Prostate gland (tissue), 2 donors: Measurements from ENCODE around the gene CLIC5.

Experiments
- POLR2A ChIP-seq: fragments of 450-650 bp; IDR thresholded peaks from one replicate; pipeline ENCODE4 v1.6.1; 2016; ENCODE audit warnings: antibody characterized with exemption, mild to moderate bottlenecking
- POLR2AphosphoS5 ChIP-seq: sonication (generic); formaldehyde crosslinking; IDR thresholded peaks from one replicate; pipeline ENCODE4 v1.6.1; 2017; ENCODE audit warnings: antibody characterized with exemption
- TF ChIP-seq, protein P1 (sequence below), 4 experiments: fragments of 200-600 bp in 2 of 4; fragments of 450-650 bp in 2 of 4; sonication (generic) in 2 of 4; IDR thresholded peaks; 1 replicate in 3 of 4; 2 replicates in 1 of 4; pipeline ENCODE4 v1.5.1; 2016 to 2019; ENCODE audit warnings: antibody characterized with exemption in 4 of 4, mild to moderate bottlenecking in 2 of 4, moderate library complexity in 2 of 4

- TF ChIP-seq, protein P1, sequence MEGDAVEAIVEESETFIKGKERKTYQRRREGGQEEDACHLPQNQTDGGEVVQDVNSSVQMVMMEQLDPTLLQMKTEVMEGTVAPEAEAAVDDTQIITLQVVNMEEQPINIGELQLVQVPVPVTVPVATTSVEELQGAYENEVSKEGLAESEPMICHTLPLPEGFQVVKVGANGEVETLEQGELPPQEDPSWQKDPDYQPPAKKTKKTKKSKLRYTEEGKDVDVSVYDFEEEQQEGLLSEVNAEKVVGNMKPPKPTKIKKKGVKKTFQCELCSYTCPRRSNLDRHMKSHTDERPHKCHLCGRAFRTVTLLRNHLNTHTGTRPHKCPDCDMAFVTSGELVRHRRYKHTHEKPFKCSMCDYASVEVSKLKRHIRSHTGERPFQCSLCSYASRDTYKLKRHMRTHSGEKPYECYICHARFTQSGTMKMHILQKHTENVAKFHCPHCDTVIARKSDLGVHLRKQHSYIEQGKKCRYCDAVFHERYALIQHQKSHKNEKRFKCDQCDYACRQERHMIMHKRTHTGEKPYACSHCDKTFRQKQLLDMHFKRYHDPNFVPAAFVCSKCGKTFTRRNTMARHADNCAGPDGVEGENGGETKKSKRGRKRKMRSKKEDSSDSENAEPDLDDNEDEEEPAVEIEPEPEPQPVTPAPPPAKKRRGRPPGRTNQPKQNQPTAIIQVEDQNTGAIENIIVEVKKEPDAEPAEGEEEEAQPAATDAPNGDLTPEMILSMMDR (IDR thresholded peaks at IDR 0.05): no peak
- TF ChIP-seq POLR2A (no peak), POLR2AphosphoS5 (no peak)
These were observed 24.5 kb downstream of the CLIC5 start for GRCh38 chr6:45991189-45991588.
